ENCODE measurements around the gene CHD1. TPM values are rescaled to one million over a fixed set of nuclear protein-coding genes. Genes with fewer than 3 reads are reported as not detected.

Gene CHD1
- total RNA-seq, 6 donors from 2014 or later = 23.0 to 95.5 (median 42.0) TPM

- Histone ChIP-seq H3K36me3 (no peaks in the 10 kb centered on the region), H3K4me1 (no peaks in the 10 kb centered on the region), H3K4me3 (no peak overlapping the region), H3K27me3 (no peaks in the 10 kb centered on the region), H3K27ac (no peak overlapping the region), H3K9me3 (no peaks in the 10 kb centered on the region)
- no peak for ATAC-seq (ENCODE audit: low FRiP score in 2 of 2)
- 88 to 98% methylated on average over 5 of the region's 5 CpGs for WGBS, 2 donors
- no peak for DNase-seq
- no peak for TF ChIP-seq POLR2A (IDR thresholded peaks at IDR 0.05)
- TF ChIP-seq POLR2AphosphoS5 (IDR thresholded peaks at IDR 0.05) = no peak
- no peak for TF ChIP-seq EP300 (IDR thresholded peaks at IDR 0.05)
- TF ChIP-seq CTCF (IDR thresholded peaks at IDR 0.05) = no peak
These were observed 92.6 kb downstream of the CHD1 start for GRCh38 chr5:98836175-98836574.

GRCh38 chr5:98827588-98828284 is 101.1 kb downstream of the CHD1 start:
- Histone ChIP-seq H3K27ac (no peak overlapping the region), H3K4me1 (no peaks in the 10 kb centered on the region), H3K27me3 (no peaks in the 10 kb centered on the region), H3K4me3 (no peak overlapping the region), H3K9me3 (no peaks in the 10 kb centered on the region), H3K36me3 (no peaks in the 10 kb centered on the region)
- ATAC-seq (ENCODE audit: low FRiP score in 2 of 2) (no peak), DNase-seq (no peak)
- TF ChIP-seq POLR2A (IDR thresholded peaks at IDR 0.05) = no peak
- no peak for TF ChIP-seq EP300 (IDR thresholded peaks at IDR 0.05)
- no peak for TF ChIP-seq POLR2AphosphoS5 (IDR thresholded peaks at IDR 0.05)
- TF ChIP-seq CTCF (IDR thresholded peaks at IDR 0.05) = no peak
- 82 to 89% methylated on average over 7 of the region's 7 CpGs for WGBS, 2 donors

- Histone ChIP-seq H3K9me3 (no peaks in the 10 kb centered on the region), H3K4me1 (no peaks in the 10 kb centered on the region), H3K27ac (no peak overlapping the region), H3K27me3 (no peaks in the 10 kb centered on the region), H3K36me3 (no peaks in the 10 kb centered on the region), H3K4me3 (no peak overlapping the region)
- TF ChIP-seq POLR2AphosphoS5 (IDR thresholded peaks at IDR 0.05) (no peak), EP300 (IDR thresholded peaks at IDR 0.05) (no peak), CTCF (IDR thresholded peaks at IDR 0.05) (peak in 5 of 6 experiments; percentile 29 to 63 (median 56)), POLR2A (IDR thresholded peaks at IDR 0.05) (no peak)
- ATAC-seq (ENCODE audit: low FRiP score in 2 of 2) (peak in 1 of 2 donors; percentile 60), DNase-seq (no peak)
- 32 to 38% methylated on average over 1 of the region's 1 CpG for WGBS, 2 donors
These were observed 101.6 kb downstream of the CHD1 start for GRCh38 chr5:98827161-98827560.

- WGBS, 2 donors = 85 to 87% methylated on average over 4 of the region's 4 CpGs
- ATAC-seq (ENCODE audit: low FRiP score in 2 of 2) (no peak), DNase-seq (no peak)
- TF ChIP-seq EP300 (IDR thresholded peaks at IDR 0.05) (no peak), POLR2AphosphoS5 (IDR thresholded peaks at IDR 0.05) (no peak), CTCF (IDR thresholded peaks at IDR 0.05) (no peak), POLR2A (IDR thresholded peaks at IDR 0.05) (no peak)
- Histone ChIP-seq H3K4me1 (no peaks in the 10 kb centered on the region), H3K4me3 (no peak overlapping the region), H3K27me3 (no peaks in the 10 kb centered on the region), H3K9me3 (peaks cover 0 to 3% (median 0%) of the 10 kb centered on the region in 4 donors), H3K36me3 (no peaks in the 10 kb centered on the region), H3K27ac (no peak overlapping the region)
These were observed 103.0 kb downstream of the CHD1 start for GRCh38 chr5:98825582-98826375.

All from upper lobe of left lung (tissue), 6 donors.